Fibroblast of lung (primary cell): Measurements from ENCODE around the gene CDH4. TPM values are rescaled to one million over a fixed set of nuclear protein-coding genes. Genes with fewer than 3 reads are reported as not detected.

Source experiments
- DNase-seq, 2 donors: peaks; one replicate each; pipeline versions ENCODE4 v3.0.0 to v3.0.0-alpha.2; 2010; ENCODE audit warnings: low read depth in 2 of 2
- H2AFZ ChIP-seq: 2 replicates; pipeline ENCODE4 v1.5.1; 2012; ENCODE audit warnings: low read length, control low read depth, inconsistent platforms
- H3K27ac ChIP-seq: 2 replicates; pipeline ENCODE4 v1.5.1; 2011; ENCODE audit warnings: low read length, control low read depth; ENCODE audit not compliant: insufficient read depth
- H3K27me3 ChIP-seq: 2 replicates; pipeline ENCODE4 v1.5.1; 2011; ENCODE audit warnings: mild to moderate bottlenecking, low read length; ENCODE audit not compliant: control insufficient read depth, insufficient read depth
- H3K36me3 ChIP-seq: 2 replicates; pipeline ENCODE4 v1.5.1; 2011; ENCODE audit warnings: low read length; ENCODE audit not compliant: control insufficient read depth, insufficient read depth
- H3K4me1 ChIP-seq: 2 replicates; pipeline ENCODE4 v1.5.1; 2011; ENCODE audit warnings: low read length; ENCODE audit not compliant: control insufficient read depth, insufficient read depth; ENCODE audit errors: extremely low read depth
- H3K4me2 ChIP-seq: 2 replicates; pipeline ENCODE4 v1.5.1; 2011; ENCODE audit warnings: low read length, control low read depth; ENCODE audit not compliant: insufficient read depth; ENCODE audit errors: extremely low read depth
- H3K4me3 ChIP-seq, 4 experiments: fragments of 200-600 bp in 1 of 4; sonication (generic) in 1 of 4; replicated peaks in 1 of 4; 2 replicates each; pipeline ENCODE4 v1.5.1; 2011 to 2016; ENCODE audit warnings: low read length in 4 of 4, low read depth in 3 of 4, mild to moderate bottlenecking in 3 of 4, control low read depth in 2 of 4, inconsistent platforms in 1 of 4, mixed read lengths in 1 of 4; ENCODE audit not compliant: insufficient read depth in 1 of 4; ENCODE audit errors: control extremely low read depth in 1 of 4
- H3K79me2 ChIP-seq: 2 replicates; pipeline ENCODE4 v1.5.1; 2012; ENCODE audit warnings: mild to moderate bottlenecking, low read length, inconsistent platforms; ENCODE audit not compliant: control insufficient read depth, insufficient read depth
- H3K9ac ChIP-seq: 2 replicates; pipeline ENCODE4 v1.5.1; 2011; ENCODE audit warnings: mild to moderate bottlenecking, low read length, control low read depth; ENCODE audit not compliant: insufficient read depth
- H3K9me3 ChIP-seq: 2 replicates; pipeline ENCODE4 v1.5.1; 2012; ENCODE audit warnings: low read depth, low read length; ENCODE audit not compliant: control insufficient read depth, insufficient read depth
- H4K20me1 ChIP-seq: 2 replicates; pipeline ENCODE4 v1.5.1; 2011; ENCODE audit warnings: low read length; ENCODE audit not compliant: control insufficient read depth, insufficient read depth; ENCODE audit errors: extremely low read depth
- EZH2 ChIP-seq: IDR thresholded peaks from 2 replicates; pipeline ENCODE4 v1.5.1; 2012; ENCODE audit warnings: low read length, control low read depth, mild to moderate bottlenecking; ENCODE audit errors: missing control alignments
- polyA plus RNA-seq, 2 donors: library from polyadenylated mRNA; depleted of rRNA in 1 of 2; stranded (reverse) in 1 of 2; unstranded in 1 of 2; fragments of >200 nt; gene quantifications; 2 replicates each; pipeline ENCODE4 v1.2.1, GENCODE V29; 2011 to 2012; ENCODE audit warnings: missing spikeins in 1 of 2
- total RNA-seq: library from RNA; depleted of rRNA; stranded (reverse); fragments of >200 nt; gene quantifications from 2 replicates; pipeline ENCODE4 v1.2.1, GENCODE V29; 2014
- TF ChIP-seq, protein P1 (sequence below), 2 donors: IDR thresholded peaks in 1 of 2; conservative IDR thresholded peaks in 1 of 2; 1 replicate in 1 of 2; 2 replicates in 1 of 2; pipeline ENCODE4 v1.5.1; 2011 to 2012; ENCODE audit warnings: low read length in 2 of 2, control low read depth in 1 of 2, inconsistent platforms in 1 of 2, low read depth in 1 of 2, mild to moderate bottlenecking in 1 of 2

The CDH4 gene
- total and polyA plus RNA-seq, 2 donors (not counting 1 experiment from before 2014, with no cell fraction given) = 4.8 to 6.8 TPM

DNA sequence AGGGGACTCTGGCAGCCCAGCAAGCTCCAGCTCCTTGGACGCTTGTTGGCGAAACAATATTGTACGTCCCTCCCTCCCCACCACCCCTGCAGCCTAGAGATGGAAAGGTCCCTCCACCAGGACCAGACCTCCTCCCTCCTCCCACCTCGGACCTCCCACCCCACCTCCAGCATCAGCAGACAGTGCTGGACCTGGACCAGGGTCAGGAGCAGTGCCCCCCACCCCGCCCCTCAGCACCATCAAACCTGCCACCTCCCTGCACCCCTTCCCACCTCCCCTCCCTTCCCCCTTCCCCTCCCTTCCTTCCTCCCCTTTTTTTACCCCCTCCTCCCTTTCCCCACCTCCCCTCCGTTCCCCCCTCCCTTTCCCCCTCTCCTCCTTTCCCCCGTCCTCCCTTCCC lies 715.2 kb downstream of the CDH4 start:
- H3K4me3 ChIP-seq = no peak overlapping the region
- H3K36me3 ChIP-seq = no peaks in the 10 kb centered on the region
- no peaks in the 10 kb centered on the region for H3K9me3 ChIP-seq
- no peak overlapping the region for H2AFZ ChIP-seq
- TF ChIP-seq, protein P1, sequence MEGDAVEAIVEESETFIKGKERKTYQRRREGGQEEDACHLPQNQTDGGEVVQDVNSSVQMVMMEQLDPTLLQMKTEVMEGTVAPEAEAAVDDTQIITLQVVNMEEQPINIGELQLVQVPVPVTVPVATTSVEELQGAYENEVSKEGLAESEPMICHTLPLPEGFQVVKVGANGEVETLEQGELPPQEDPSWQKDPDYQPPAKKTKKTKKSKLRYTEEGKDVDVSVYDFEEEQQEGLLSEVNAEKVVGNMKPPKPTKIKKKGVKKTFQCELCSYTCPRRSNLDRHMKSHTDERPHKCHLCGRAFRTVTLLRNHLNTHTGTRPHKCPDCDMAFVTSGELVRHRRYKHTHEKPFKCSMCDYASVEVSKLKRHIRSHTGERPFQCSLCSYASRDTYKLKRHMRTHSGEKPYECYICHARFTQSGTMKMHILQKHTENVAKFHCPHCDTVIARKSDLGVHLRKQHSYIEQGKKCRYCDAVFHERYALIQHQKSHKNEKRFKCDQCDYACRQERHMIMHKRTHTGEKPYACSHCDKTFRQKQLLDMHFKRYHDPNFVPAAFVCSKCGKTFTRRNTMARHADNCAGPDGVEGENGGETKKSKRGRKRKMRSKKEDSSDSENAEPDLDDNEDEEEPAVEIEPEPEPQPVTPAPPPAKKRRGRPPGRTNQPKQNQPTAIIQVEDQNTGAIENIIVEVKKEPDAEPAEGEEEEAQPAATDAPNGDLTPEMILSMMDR (conservative IDR thresholded peaks at IDR 0.05 in 1 of 2, IDR thresholded peaks at IDR 0.05 in 1 of 2; ENCODE audit: low read depth in 1 of 2, low read length in 2 of 2) = no peak
- no peak overlapping the region for H3K27ac ChIP-seq
- DNase-seq = no peak
- H3K79me2 ChIP-seq = no peaks in the 10 kb centered on the region
- no peak overlapping the region for H3K4me2 ChIP-seq
- no peaks in the 10 kb centered on the region for H3K4me1 ChIP-seq
- no peak overlapping the region for H3K9ac ChIP-seq
- H4K20me1 ChIP-seq = no peaks in the 10 kb centered on the region
- peaks cover 8% of the 10 kb centered on the region for H3K27me3 ChIP-seq

DNA sequence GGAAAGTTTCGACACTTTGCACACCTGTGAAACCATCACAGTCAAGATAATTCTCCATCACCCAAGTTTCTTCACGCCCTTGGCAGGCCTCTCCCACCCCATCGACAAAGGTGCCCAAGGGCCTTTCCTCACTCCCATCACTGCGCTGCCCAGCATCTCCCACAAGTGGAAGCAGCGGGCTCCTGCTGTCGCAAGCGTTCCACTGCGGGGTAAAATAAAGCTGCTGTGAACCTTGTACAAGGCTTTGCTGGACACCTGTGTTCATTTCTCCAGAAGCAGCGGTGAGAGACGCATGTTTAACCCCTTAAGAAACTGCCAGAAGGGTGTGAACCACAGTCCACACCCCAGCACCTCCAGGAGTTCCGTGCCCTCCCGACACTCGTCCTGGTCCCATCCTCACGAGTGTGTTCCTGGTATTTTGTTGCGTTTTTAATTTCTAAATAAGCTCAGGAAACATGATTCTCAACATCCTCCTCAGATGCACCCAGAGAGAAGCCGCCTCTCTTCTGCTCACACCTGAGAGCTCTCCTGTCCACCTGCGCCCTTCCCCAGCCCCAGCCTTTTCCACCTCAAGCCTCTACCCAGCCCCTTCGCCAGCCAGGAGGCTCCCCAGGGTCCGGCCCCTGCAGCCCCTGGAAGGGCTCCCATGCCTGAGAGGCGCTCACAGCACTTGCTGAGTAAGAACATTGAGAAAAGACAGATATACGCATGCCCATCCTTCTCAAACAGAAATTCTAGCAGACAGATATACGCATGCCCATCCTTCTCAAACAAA lies 716.2 kb downstream of the CDH4 start:
- Histone ChIP-seq H3K9ac (no peak overlapping the region), H3K36me3 (peaks cover 4% of the 10 kb centered on the region), H2AFZ (no peak overlapping the region), H3K79me2 (no peaks in the 10 kb centered on the region), H3K9me3 (no peaks in the 10 kb centered on the region), H3K27ac (no peak overlapping the region), H4K20me1 (no peaks in the 10 kb centered on the region), H3K4me1 (no peaks in the 10 kb centered on the region), H3K27me3 (peaks cover 8% of the 10 kb centered on the region), H3K4me2 (no peak overlapping the region), H3K4me3 (no peak overlapping the region)
- DNase-seq = no peak
- TF ChIP-seq, protein P1 (conservative IDR thresholded peaks at IDR 0.05 in 1 of 2, IDR thresholded peaks at IDR 0.05 in 1 of 2; ENCODE audit: low read depth in 1 of 2, low read length in 2 of 2) = no peak
- TF ChIP-seq EZH2 = no peak

DNA sequence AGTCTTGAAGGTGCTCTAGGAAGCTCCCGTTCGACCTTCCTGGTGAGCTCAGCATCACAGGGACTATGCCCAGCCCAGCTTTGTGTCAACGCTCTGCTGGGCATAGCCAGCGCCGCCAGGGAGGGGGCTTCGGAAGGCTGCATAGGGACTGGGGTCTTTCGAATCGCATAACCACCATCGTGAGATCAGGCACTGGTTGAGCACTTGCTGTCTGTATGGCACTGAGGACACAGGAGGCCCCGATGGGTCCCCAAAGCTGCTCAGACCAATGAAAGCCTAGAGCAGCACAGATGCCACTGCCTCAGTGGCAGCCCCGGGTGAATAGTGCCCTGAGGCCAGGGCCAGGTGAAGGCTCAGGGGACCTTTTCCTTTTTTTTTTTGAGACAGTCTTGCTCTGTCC lies 716.9 kb downstream of the CDH4 start:
- Histone ChIP-seq H3K4me2 (no peak overlapping the region), H3K27me3 (peaks cover 8% of the 10 kb centered on the region), H2AFZ (no peak overlapping the region), H3K4me1 (no peaks in the 10 kb centered on the region), H3K9me3 (no peaks in the 10 kb centered on the region), H3K36me3 (peaks cover 4% of the 10 kb centered on the region), H3K9ac (no peak overlapping the region), H3K27ac (no peak overlapping the region), H3K4me3 (no peak overlapping the region), H4K20me1 (no peaks in the 10 kb centered on the region), H3K79me2 (no peaks in the 10 kb centered on the region)
- TF ChIP-seq, protein P1 (conservative IDR thresholded peaks at IDR 0.05 in 1 of 2, IDR thresholded peaks at IDR 0.05 in 1 of 2; ENCODE audit: low read depth in 1 of 2, low read length in 2 of 2) = no peak
- no peak for TF ChIP-seq EZH2
- DNase-seq = no peak
